ENCODE data around the gene KCNIP1. TPM values are rescaled to one million over a fixed set of nuclear protein-coding genes. Genes with fewer than 3 reads are reported as not detected.

KCNIP1 gene
- total RNA-seq, 1 donor from 2014 or later = not detected

DNA sequence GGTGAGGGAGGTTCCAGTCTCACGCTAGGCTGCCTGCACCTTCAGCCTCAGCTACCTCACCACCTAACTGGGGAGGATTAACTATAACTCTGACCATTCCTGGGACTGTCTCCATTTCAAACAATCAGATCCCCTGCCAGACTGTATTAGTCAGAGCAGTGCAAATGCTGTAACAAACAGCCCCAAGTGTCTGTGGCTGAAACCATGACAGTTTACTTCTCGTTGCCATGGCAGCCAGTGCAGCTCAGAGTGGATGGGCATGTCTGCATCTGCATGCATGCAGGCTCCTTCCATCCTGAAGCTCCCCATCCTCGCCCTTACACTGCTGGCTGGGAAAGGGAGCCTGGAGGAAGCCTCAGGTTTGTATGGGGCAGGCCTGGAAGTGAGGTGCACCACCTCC is 86.7 kb downstream of the KCNIP1 start:
- DNase-seq (ENCODE audit: low read depth) = no peak

- no peak for DNase-seq (ENCODE audit: low read depth)
These were observed 87.2 kb downstream of the KCNIP1 start for GRCh38 chr5:170591054-170591453.

DNA sequence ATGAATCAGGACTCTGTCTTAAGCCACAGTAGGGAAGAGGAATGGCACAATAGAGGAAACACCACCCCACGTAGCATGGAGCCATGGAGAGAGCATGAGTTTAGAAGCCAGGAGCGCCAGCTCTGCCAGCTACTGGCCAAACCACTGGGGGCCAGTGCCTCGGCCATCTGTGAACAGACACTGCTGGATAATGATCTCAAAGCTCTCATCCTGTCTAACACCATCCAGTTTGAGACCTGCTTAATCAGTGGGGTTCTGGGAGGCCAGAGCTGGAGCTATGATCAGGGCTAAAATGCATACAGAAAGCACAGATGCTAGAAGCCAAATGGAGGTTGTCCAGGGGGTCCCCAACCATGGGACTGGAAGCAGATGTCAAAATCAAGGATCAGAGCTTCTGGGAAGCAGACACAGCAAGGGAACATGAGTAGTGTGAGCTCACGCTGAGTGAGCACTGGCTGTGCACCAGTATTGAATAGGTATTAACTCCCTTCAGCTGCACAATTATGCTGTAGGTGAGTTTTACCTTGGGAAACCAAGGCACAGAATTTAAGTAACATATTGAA is 92.7 kb downstream of the KCNIP1 start:
- DNase-seq (ENCODE audit: low read depth) = no peak

- peak; percentile 83 for DNase-seq (ENCODE audit: low read depth)
These were observed 93.4 kb downstream of the KCNIP1 start for GRCh38 chr5:170597109-170597751.

DNA sequence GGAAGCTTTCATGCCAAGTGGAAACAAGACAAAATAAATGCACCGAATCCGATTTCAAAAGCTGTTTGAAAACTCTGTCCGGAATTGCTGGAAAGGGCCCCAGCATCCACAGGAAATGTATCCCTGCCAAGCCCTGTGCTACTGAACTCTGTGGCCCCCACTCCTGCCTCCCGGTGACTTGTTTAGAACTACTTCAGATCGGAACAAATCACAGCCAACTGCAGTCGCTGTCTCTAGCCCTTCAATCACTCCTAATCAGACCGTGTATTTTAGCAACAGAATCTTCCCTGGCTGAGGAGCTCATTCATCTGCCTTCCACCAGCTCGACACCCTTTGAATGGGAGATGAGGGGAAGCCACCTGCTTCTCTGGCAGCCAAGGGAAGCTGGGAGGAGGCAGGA is 94.1 kb downstream of the KCNIP1 start:
- peak; percentile 9 for DNase-seq (ENCODE audit: low read depth)

- no peak for DNase-seq (ENCODE audit: low read depth)
These were observed 95.9 kb downstream of the KCNIP1 start for GRCh38 chr5:170599756-170600155.

DNA sequence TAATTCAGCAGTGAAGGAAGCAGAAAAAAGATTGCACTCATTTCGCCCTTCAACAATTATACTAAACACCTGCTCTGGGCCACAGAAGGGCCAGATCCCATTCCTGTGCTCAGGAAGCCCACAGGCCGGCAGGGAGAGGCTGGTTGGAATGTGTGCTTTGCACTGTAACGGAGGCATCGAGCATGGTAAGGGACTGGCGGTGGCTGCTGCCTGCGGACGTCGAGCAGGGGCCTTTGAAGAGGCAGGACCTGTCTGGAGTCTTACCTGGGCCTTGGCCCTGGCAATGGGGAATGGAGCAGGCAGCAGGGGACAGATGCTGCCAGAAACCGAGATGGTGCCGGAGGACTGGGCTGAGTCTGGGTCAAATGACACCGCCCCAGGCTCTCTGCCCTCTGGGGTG is 97.8 kb downstream of the KCNIP1 start:
- DNase-seq (ENCODE audit: low read depth) = no peak

- DNase-seq (ENCODE audit: low read depth) = no peak
These were observed 99.3 kb downstream of the KCNIP1 start for GRCh38 chr5:170603109-170603508.

DNA sequence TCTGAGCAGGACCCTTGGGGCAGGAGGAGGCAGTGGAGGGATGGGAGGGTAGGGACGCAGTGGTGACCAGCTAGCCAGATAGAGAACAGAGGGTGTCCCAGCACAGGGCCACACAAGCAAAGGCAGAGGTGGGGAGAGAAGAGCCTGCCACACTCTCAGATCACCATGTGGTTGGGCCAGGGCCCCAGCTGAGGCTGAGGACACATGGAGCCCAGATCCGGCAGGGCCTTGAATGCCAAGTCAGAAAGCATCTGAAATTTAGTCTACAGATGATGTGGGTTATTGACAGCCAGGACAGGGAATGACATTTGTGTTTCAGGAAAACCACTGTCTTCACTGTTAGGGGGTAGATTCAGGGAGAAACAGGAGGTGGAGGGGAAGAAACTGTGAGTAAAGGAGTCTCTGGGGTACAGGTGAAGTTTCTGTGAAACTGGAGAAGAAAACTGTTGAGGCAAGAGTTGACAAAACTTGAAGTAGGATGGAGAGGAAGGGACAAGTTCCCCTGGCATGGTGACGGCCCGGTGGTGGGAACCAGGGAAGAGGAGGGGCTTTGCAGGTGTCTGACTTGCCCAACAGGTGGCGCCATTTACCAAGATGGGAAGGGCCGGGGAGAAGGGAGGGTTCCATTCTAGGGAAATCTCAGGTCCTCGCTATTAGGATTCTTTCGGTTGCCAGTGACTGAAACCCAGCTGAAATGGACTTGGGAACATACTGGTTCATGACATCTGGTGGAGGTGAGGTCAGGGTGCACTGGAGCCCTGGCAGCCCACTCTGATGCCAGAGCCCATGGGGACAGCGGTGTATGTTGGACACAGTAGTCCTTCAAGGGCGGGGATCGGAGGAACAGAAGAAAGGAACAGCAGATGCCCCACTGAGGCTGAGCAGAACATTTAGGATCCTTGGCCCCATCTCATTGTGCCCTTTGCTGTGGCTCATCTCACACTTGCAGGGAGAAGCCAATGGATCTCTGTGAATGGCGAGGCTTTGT is 100.1 kb downstream of the KCNIP1 start:
- peak; percentile 7 for DNase-seq (ENCODE audit: low read depth)

- no peak for DNase-seq (ENCODE audit: low read depth)
These were observed 103.1 kb downstream of the KCNIP1 start for GRCh38 chr5:170606941-170607340.

GRCh38 chr5:170611449-170612090 is 107.8 kb downstream of the KCNIP1 start:
- DNase-seq (ENCODE audit: low read depth) = no peak

DNA sequence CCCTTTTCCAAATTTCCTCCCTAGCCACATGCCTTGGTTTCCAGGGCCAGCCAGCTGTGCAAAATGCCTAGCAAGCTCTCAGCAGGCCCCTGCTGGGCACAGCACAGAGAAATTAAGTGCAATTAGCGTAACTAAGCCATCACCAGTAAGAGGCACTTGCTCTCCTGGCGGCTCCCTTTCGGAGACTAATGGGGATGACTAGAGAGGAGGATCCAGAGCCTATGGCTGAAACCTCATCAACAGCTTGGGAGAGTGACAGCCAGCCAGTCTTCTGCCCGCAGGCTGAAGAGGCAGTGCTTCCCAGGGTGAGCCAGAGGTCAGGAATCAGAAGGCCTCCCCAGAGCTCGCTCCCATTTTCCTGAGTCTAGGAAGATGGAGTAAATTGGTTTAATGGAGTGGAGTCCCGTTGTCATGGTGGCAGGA is 108.4 kb downstream of the KCNIP1 start:
- DNase-seq (ENCODE audit: low read depth) = no peak

DNA sequence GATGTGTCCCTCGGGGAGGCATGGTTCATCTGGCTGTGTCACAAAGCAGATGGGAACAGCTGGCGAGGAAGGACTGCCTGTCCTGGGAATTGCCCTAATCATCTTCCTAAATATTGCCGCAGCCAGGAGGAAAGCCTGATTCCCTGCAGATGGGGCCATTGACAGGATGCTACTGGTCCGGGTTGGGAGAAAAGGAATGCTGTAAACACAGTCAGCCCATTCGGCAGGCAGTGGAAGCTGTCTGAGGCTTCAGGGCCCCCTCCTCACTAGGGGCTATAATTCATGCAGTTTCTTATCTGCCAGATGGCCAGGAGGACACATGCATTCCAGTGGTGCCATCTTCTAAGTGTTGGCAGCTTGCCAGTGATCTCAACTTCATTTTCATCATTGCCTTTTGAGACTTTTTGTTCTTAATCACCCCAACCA is 110.3 kb downstream of the KCNIP1 start:
- no peak for DNase-seq (ENCODE audit: low read depth)

- DNase-seq (ENCODE audit: low read depth) = no peak
These were observed 110.9 kb downstream of the KCNIP1 start for GRCh38 chr5:170614720-170615119.

DNA sequence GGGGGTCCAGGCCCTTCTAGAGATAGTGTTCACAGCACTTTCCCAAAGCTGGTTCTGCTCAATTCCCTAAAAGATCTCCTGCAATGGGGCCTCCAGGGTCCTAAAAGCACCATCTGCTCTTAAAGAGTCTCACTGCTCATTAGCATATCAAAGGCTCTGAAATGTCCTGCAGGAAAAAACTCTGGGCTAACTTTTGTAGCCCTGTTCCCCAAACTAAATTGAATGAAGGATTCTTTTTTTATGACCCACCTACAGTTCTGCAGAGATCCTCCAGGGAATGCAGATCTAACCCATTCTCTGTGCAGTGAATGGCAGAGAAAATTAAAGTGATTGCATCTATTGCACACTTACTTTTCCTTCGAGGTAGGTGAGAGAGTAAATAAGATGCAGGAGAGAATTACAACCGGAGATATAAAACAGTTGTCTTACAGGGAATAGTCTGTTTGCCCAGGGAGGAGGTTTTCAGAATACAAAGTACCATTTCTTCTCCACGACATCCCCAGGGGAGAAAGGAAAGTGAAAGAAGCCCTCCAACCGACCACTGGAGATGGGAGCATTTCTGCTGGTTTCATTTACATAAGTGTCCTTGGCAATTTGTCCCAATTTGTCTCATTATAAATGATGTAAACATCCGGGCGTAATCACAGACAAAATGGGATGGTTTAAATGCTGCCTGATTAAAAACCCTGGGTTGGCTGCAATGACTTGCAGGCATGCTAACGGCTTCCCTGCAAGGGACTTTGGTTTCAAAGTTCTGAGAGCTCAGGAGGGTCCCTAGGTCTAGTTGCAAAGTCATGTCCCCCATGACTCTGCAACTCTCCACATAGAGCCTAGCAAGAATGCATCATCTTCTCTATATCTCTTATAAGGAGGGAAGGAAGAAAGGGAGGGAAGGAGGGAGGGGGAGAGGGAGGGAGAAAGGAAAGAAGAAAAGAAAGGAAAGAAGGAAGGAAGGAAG is 114.0 kb downstream of the KCNIP1 start:
- no peak for DNase-seq (ENCODE audit: low read depth)

- no peak for DNase-seq (ENCODE audit: low read depth)
These were observed 116.0 kb downstream of the KCNIP1 start for GRCh38 chr5:170619869-170620268.

GRCh38 chr5:170622933-170623332 is 119.1 kb downstream of the KCNIP1 start:
- no peak for DNase-seq (ENCODE audit: low read depth)

DNA sequence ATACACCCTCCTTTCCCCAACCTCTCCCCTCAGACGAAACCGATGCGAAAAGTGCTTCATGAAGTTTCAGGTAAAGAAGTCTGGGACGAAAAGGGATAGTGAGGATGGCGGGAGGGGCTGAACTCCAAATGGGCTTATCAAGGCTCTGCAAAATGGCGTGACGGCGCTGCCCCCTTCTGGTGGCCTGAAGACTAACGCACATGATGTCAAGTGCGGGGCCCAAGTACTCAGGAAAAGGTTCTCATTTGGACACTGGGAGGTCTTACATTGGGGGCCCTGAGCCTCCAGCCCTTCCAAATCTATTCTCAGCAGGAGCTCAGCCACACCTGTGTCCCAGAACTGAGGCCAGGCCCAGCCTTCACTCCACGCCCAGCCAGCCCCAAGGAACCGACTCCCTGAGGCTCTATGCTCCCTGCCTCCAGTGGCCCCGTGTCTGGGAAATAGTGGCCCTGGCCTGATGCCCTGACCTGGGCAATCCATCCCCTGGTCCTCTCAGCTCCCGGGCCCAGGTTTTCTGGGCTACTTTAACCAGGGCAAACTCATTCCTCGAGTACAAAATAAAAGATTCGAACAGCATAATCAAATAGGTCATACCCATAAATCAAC is 119.9 kb downstream of the KCNIP1 start:
- DNase-seq (ENCODE audit: low read depth) = no peak

GRCh38 chr5:170625221-170626165 is 121.7 kb downstream of the KCNIP1 start:
- DNase-seq (ENCODE audit: low read depth) = no peak

Data from myocyte (in vitro differentiated cells).